Panc1 (cell line): ENCODE data around the gene BTRC. TPM values are rescaled to one million over a fixed set of nuclear protein-coding genes. Genes with fewer than 3 reads are reported as not detected.

ENCODE experiments used
- ATAC-seq: fragments of 200-7000 bp; cut with Tn5 transposase; 2 replicates; pipeline ENCODE4 v1.9.1; 2020; ENCODE audit warnings: mild to moderate bottlenecking, moderate library complexity
- BruUV-seq: library from RNA; stranded (reverse); fragments of 400-500 nt; replicated peaks from 2 replicates; lab custom pipeline; 2021; lab: Mats Ljungman, UMichigan
- CTCF ChIA-PET: fragments of 300-600 bp; sonication (Branson Sonifier 250); formaldehyde crosslinking; loops from one replicate; lab custom pipeline; 2022; ENCODE audit warnings: antibody characterized with exemption; lab: Charles Lee
- POLR2A ChIA-PET: fragments of 300-600 bp; sonication (Branson Sonifier 250); formaldehyde crosslinking; loops from one replicate; lab custom pipeline; 2022; ENCODE audit warnings: antibody characterized with exemption; lab: Charles Lee
- DNase-seq: peaks from one replicate; pipeline ENCODE4 v3.0.0-alpha.2; 2010; ENCODE audit warnings: low read depth, low spot score
- H3K27ac ChIP-seq: 2 replicates; pipeline ENCODE4 v1.5.1; 2011; ENCODE audit warnings: mild to moderate bottlenecking, low read length, inconsistent platforms
- H3K27me3 ChIP-seq: fragments of 200-500 bp; sonication (Bioruptor generic); 2 replicates; pipeline ENCODE4 v1.6.0; 2014; ENCODE audit warnings: low read length, inconsistent platforms; ENCODE audit not compliant: control insufficient read depth, insufficient read depth
- H3K36me3 ChIP-seq: fragments of 200-500 bp; sonication (Bioruptor generic); 2 replicates; pipeline ENCODE4 v1.5.1; 2014; ENCODE audit warnings: inconsistent platforms, mild to moderate bottlenecking, low read length, moderate library complexity; ENCODE audit not compliant: control insufficient read depth, insufficient read depth
- H3K4me1 ChIP-seq: 2 replicates; pipeline ENCODE4 v1.5.1; 2011; ENCODE audit warnings: inconsistent platforms, mild to moderate bottlenecking, low read length, moderate library complexity; ENCODE audit not compliant: control insufficient read depth, insufficient read depth
- H3K4me3 ChIP-seq, 2 experiments: 2 replicates each; pipeline ENCODE4 v1.5.1; 2011 to 2012; ENCODE audit warnings: low read depth in 2 of 2, low read length in 2 of 2, mild to moderate bottlenecking in 2 of 2, inconsistent platforms in 1 of 2, moderate library complexity in 1 of 2
- H3K9me3 ChIP-seq: fragments of 200-500 bp; sonication (Bioruptor generic); 2 replicates; pipeline ENCODE4 v1.5.1; 2014; ENCODE audit warnings: low read depth, mild to moderate bottlenecking, inconsistent platforms, low read length, moderate library complexity; ENCODE audit not compliant: control insufficient read depth, insufficient read depth
- POLR2AphosphoS5 ChIP-seq: IDR thresholded peaks from 2 replicates; pipeline ENCODE4 v1.6.1; 2012; ENCODE audit warnings: mild to moderate bottlenecking, low read depth, low read length, moderate library complexity
- SIN3A ChIP-seq: IDR thresholded peaks from 2 replicates; pipeline ENCODE4 v1.6.1; 2012; ENCODE audit warnings: low read depth, mild to moderate bottlenecking, low read length, moderate library complexity, borderline replicate concordance; ENCODE audit not compliant: insufficient read depth
- TCF7L2 ChIP-seq: IDR thresholded peaks from 2 replicates; pipeline ENCODE4 v1.6.1; 2011; ENCODE audit warnings: mild to moderate bottlenecking, low read depth, low read length, inconsistent platforms
- in situ Hi-C: cut with HindIII; loops from 2 replicates; pipeline ENCODE4 v1.10.0; 2016; ENCODE audit warnings: low sequenced_read_pairs, low pct_unique_long_range_greater_than_20kb
- intact Hi-C: fragments of 100-400 bp; cut with micrococcal nuclease; formaldehyde crosslinking; loops from one replicate; pipeline ENCODE4 v1.10.0; 2022; ENCODE audit not compliant: unreplicated experiment
- total RNA-seq: library from RNA; stranded (reverse); gene quantifications from one replicate; pipeline ENCODE4 v1.2.1, GENCODE V29; 2021; ENCODE audit not compliant: unreplicated experiment
- TF ChIP-seq, protein P1 (sequence below): fragments of 450-650 bp; IDR thresholded peaks from 2 replicates; pipeline ENCODE4 v1.5.1; 2017; ENCODE audit warnings: mild to moderate bottlenecking
- TF ChIP-seq, protein P2 (sequence below), 2 experiments: IDR thresholded peaks; 2 replicates each; pipeline ENCODE4 v1.6.1; 2011 to 2012; ENCODE audit warnings: low read depth in 2 of 2, control low read depth in 1 of 2, low read length in 1 of 2, mild to moderate bottlenecking in 1 of 2, moderate library complexity in 1 of 2; ENCODE audit not compliant: insufficient read depth in 1 of 2

The BTRC gene
- total RNA-seq, 1 experiment from 2014 or later, result 22.1 TPM

DNA sequence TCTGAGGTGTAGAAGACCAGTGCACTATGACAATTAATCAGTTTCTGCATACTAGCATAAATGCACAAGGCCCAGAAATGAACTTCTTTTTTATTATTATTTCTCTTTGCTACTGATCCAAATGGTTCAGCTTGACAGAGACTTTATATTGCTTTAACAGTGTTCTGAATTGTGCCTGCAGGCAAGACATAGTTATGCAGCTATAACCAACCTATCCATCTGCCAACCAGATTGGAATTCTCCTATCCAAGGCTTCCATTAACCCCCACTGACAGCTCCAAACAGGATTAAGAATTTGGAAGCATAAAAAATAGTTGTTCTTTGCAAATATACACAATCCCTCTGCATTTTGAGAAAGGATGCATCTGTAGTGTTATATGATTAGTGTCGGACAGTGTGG, 98.2 kb downstream of the BTRC start:
- TF ChIP-seq, protein P1, sequence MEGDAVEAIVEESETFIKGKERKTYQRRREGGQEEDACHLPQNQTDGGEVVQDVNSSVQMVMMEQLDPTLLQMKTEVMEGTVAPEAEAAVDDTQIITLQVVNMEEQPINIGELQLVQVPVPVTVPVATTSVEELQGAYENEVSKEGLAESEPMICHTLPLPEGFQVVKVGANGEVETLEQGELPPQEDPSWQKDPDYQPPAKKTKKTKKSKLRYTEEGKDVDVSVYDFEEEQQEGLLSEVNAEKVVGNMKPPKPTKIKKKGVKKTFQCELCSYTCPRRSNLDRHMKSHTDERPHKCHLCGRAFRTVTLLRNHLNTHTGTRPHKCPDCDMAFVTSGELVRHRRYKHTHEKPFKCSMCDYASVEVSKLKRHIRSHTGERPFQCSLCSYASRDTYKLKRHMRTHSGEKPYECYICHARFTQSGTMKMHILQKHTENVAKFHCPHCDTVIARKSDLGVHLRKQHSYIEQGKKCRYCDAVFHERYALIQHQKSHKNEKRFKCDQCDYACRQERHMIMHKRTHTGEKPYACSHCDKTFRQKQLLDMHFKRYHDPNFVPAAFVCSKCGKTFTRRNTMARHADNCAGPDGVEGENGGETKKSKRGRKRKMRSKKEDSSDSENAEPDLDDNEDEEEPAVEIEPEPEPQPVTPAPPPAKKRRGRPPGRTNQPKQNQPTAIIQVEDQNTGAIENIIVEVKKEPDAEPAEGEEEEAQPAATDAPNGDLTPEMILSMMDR, result no peak
- TF ChIP-seq POLR2AphosphoS5, result no peak
- no peak for TF ChIP-seq TCF7L2
- TF ChIP-seq, protein P2, sequence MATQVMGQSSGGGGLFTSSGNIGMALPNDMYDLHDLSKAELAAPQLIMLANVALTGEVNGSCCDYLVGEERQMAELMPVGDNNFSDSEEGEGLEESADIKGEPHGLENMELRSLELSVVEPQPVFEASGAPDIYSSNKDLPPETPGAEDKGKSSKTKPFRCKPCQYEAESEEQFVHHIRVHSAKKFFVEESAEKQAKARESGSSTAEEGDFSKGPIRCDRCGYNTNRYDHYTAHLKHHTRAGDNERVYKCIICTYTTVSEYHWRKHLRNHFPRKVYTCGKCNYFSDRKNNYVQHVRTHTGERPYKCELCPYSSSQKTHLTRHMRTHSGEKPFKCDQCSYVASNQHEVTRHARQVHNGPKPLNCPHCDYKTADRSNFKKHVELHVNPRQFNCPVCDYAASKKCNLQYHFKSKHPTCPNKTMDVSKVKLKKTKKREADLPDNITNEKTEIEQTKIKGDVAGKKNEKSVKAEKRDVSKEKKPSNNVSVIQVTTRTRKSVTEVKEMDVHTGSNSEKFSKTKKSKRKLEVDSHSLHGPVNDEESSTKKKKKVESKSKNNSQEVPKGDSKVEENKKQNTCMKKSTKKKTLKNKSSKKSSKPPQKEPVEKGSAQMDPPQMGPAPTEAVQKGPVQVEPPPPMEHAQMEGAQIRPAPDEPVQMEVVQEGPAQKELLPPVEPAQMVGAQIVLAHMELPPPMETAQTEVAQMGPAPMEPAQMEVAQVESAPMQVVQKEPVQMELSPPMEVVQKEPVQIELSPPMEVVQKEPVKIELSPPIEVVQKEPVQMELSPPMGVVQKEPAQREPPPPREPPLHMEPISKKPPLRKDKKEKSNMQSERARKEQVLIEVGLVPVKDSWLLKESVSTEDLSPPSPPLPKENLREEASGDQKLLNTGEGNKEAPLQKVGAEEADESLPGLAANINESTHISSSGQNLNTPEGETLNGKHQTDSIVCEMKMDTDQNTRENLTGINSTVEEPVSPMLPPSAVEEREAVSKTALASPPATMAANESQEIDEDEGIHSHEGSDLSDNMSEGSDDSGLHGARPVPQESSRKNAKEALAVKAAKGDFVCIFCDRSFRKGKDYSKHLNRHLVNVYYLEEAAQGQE (IDR thresholded peaks at IDR 0.05; ENCODE audit: insufficient read depth in 1 of 2, low read depth in 2 of 2, low read length in 1 of 2), result no peak
- no peak for TF ChIP-seq SIN3A
- Histone ChIP-seq H3K36me3 (no peaks in the 10 kb centered on the region), H3K27me3 (no peaks in the 10 kb centered on the region), H3K9me3 (no peaks in the 10 kb centered on the region), H3K4me3 (no peak overlapping the region), H3K4me1 (no peaks in the 10 kb centered on the region), H3K27ac (no peak overlapping the region)
- no TSS peak for BruUV-seq
- intact Hi-C loops, result no loop called here
- DNase-seq (no peak), ATAC-seq (no peak)
- ChIA-PET POLR2A (no interaction called here), CTCF (no interaction called here)
- in situ Hi-C loops, result no loop called here

DNA sequence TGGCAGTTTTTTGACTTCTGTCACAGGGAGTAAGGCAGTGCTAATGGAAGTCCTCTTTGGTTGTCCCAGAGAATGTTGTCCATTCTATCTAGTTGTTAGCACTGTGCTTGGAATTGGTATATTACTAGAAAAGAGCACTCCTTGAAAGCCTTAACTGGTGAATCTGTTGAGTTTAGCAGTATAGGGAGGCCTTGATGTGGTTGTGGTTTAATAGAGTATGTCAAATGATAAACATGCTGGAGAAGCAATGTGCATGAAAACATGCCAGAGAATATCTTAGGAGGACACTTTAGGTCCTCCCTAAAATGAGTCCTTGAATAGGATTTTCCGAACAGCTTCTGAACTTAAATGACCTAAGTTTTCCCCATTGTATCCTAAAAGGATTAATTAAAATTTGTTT, 98.6 kb downstream of the BTRC start:
- DNase-seq (no peak), ATAC-seq (no peak)
- Histone ChIP-seq H3K9me3 (no peaks in the 10 kb centered on the region), H3K4me1 (no peaks in the 10 kb centered on the region), H3K4me3 (no peak overlapping the region), H3K27ac (no peak overlapping the region), H3K27me3 (no peaks in the 10 kb centered on the region), H3K36me3 (no peaks in the 10 kb centered on the region)
- in situ Hi-C loops, result no loop called here
- BruUV-seq, result no TSS peak
- intact Hi-C loops, result no loop called here
- TF ChIP-seq SIN3A, result no peak
- no peak for TF ChIP-seq TCF7L2
- no peak for TF ChIP-seq POLR2AphosphoS5
- TF ChIP-seq, protein P1, result no peak
- TF ChIP-seq, protein P2 (IDR thresholded peaks at IDR 0.05; ENCODE audit: insufficient read depth in 1 of 2, low read depth in 2 of 2, low read length in 1 of 2), result no peak
- ChIA-PET POLR2A (no interaction called here), CTCF (no interaction called here)
